GM12892 (cell line): ENCODE results near the gene EVPL.

Experiments used
- POLR2AphosphoS5 ChIP-seq: IDR thresholded peaks from 2 replicates; pipeline ENCODE4 v1.6.1; 2011; ENCODE audit warnings: low read depth, low read length, control low read depth
- TAF1 ChIP-seq: IDR thresholded peaks from 2 replicates; pipeline ENCODE4 v1.6.1; 2011; ENCODE audit warnings: low read depth, mild to moderate bottlenecking, control low read depth, low read length, borderline replicate concordance

GRCh38 chr17:76049239-76049638, 22.1 kb upstream of the EVPL start:
- no peak for TF ChIP-seq TAF1
- TF ChIP-seq POLR2AphosphoS5, result no peak
